Astrocyte (in vitro differentiated cells and primary cell): ENCODE measurements around the gene SCAMP1. TPM values are rescaled to one million over a fixed set of nuclear protein-coding genes. Genes with fewer than 3 reads are reported as not detected.

Experiments used
- DNase-seq: peaks from one replicate; pipeline ENCODE4 v3.0.0-alpha.2; 2010; ENCODE audit warnings: low read depth
- FAIRE-seq: peaks from 2 replicates; lab custom pipeline; 2011; peaks lifted over from hg19 to GRCh38; lab: Jason Lieb, UNC
- H2AFZ ChIP-seq: 2 replicates; pipeline ENCODE4 v1.6.0; 2012; ENCODE audit warnings: low read depth, low read length, inconsistent platforms
- H3K27ac ChIP-seq: 2 replicates; pipeline ENCODE4 v1.5.1; 2011; ENCODE audit warnings: low read depth, low read length, inconsistent platforms
- H3K27me3 ChIP-seq: 2 replicates; pipeline ENCODE4 v1.6.0; 2011; ENCODE audit warnings: low read length, inconsistent platforms; ENCODE audit not compliant: insufficient read depth
- H3K36me3 ChIP-seq: 2 replicates; pipeline ENCODE4 v1.5.1; 2011; ENCODE audit warnings: low read length, inconsistent platforms; ENCODE audit not compliant: insufficient read depth
- H3K4me1 ChIP-seq: 2 replicates; pipeline ENCODE4 v1.5.1; 2011; ENCODE audit warnings: low read length, inconsistent platforms; ENCODE audit not compliant: insufficient read depth
- H3K4me2 ChIP-seq: 2 replicates; pipeline ENCODE4 v1.6.0; 2012; ENCODE audit warnings: low read length, inconsistent platforms
- H3K4me3 ChIP-seq: 2 replicates; pipeline ENCODE4 v1.5.1; 2011; ENCODE audit warnings: low read depth, mild to moderate bottlenecking, low read length, inconsistent platforms; ENCODE audit not compliant: insufficient read depth
- H3K79me2 ChIP-seq: 2 replicates; pipeline ENCODE4 v1.6.0; 2012; ENCODE audit warnings: mild to moderate bottlenecking, low read length, inconsistent platforms; ENCODE audit not compliant: insufficient read depth
- H3K9ac ChIP-seq: 2 replicates; pipeline ENCODE4 v1.6.0; 2012; ENCODE audit warnings: mild to moderate bottlenecking, low read length, inconsistent platforms
- H3K9me3 ChIP-seq: 2 replicates; pipeline ENCODE4 v1.5.1; 2012; ENCODE audit warnings: low read depth, mild to moderate bottlenecking, low read length, inconsistent platforms; ENCODE audit not compliant: insufficient read depth
- H4K20me1 ChIP-seq: 2 replicates; pipeline ENCODE4 v1.6.0; 2012; ENCODE audit warnings: low read length, inconsistent platforms; ENCODE audit not compliant: insufficient read depth
- H3K27ac Mint-ChIP-seq: one replicate; pipeline ENCODE4 v1.8.0; 2021; ENCODE audit warnings: mild to moderate bottlenecking, mixed read lengths; ENCODE audit not compliant: unreplicated experiment
- H3K27me3 Mint-ChIP-seq: one replicate; pipeline ENCODE4 v1.8.0; 2021; ENCODE audit warnings: low read depth, mixed read lengths; ENCODE audit not compliant: unreplicated experiment
- H3K36me3 Mint-ChIP-seq: one replicate; pipeline ENCODE4 v1.8.0; 2021; ENCODE audit warnings: low read depth, mixed read lengths; ENCODE audit not compliant: unreplicated experiment
- H3K4me1 Mint-ChIP-seq: one replicate; pipeline ENCODE4 v1.8.0; 2021; ENCODE audit warnings: low read depth, mixed read lengths; ENCODE audit not compliant: unreplicated experiment
- H3K4me3 Mint-ChIP-seq: one replicate; pipeline ENCODE4 v1.8.0; 2021; ENCODE audit warnings: mild to moderate bottlenecking, moderate library complexity, mixed read lengths; ENCODE audit not compliant: unreplicated experiment
- H3K9me3 Mint-ChIP-seq: one replicate; pipeline ENCODE4 v1.8.0; 2021; ENCODE audit warnings: mild to moderate bottlenecking, mixed read lengths; ENCODE audit not compliant: unreplicated experiment
- CTCF ChIP-seq: IDR thresholded peaks from 2 replicates; pipeline ENCODE4 v1.5.1; 2011; ENCODE audit warnings: low read depth, mild to moderate bottlenecking, inconsistent platforms, low read length, moderate library complexity; ENCODE audit not compliant: insufficient read depth
- EZH2 ChIP-seq: IDR thresholded peaks from 2 replicates; pipeline ENCODE4 v1.6.1; 2012; ENCODE audit warnings: mild to moderate bottlenecking, low read length, inconsistent platforms; ENCODE audit not compliant: insufficient read depth
- total RNA-seq: library from RNA; stranded (reverse); gene quantifications from 2 replicates; pipeline ENCODE4 v1.2.1, GENCODE V29; 2021

SCAMP1 gene
- total RNA-seq, 1 donor from 2014 or later, result 52.6 TPM

DNA sequence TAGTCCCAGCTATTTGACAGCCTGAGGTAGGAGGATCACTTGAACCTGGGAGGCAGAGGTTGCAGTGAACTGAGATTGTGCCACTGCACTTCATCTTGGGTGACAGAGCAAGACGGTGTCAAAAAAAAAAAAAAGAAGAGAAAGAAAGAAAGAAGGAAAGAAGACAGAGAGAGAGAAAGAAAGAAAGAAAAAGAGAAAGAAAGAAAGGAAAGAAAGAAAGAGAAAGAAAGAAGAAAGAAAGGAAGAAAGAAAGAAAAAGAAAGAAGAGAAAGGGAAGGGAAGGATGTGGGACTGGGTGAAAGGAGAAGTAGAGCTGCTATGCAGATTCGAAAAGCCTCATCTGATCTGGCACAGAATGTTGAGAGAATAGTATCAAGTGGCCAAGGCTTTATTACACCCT, 23.7 kb upstream of the SCAMP1 start:
- DNase-seq, result no peak
- no peak overlapping the region for H3K27ac ChIP-seq
- FAIRE-seq, result no peak
- no peaks in the 10 kb centered on the region for H3K36me3 ChIP-seq
- H3K4me3 ChIP-seq, result no peak overlapping the region
- peaks cover 7% of the 10 kb centered on the region for H3K9me3 ChIP-seq
- peaks cover 1% of the 10 kb centered on the region for H3K27me3 Mint-ChIP-seq
- peaks cover 11% of the 10 kb centered on the region for H3K9me3 Mint-ChIP-seq
- H3K4me1 Mint-ChIP-seq, result peaks cover 9% of the 10 kb centered on the region
- no peak overlapping the region for H3K9ac ChIP-seq
- H2AFZ ChIP-seq, result no peak overlapping the region
- no peaks in the 10 kb centered on the region for H4K20me1 ChIP-seq
- H3K27me3 ChIP-seq, result no peaks in the 10 kb centered on the region
- no peak overlapping the region for H3K4me3 Mint-ChIP-seq
- H3K4me1 ChIP-seq, result no peaks in the 10 kb centered on the region
- no peak for TF ChIP-seq CTCF
- no peak for TF ChIP-seq EZH2
- no peak overlapping the region for H3K27ac Mint-ChIP-seq
- H3K79me2 ChIP-seq, result no peaks in the 10 kb centered on the region
- H3K4me2 ChIP-seq, result no peak overlapping the region
- H3K36me3 Mint-ChIP-seq, result peaks cover 9% of the 10 kb centered on the region

- Histone ChIP-seq H3K4me3 (no peak overlapping the region), H2AFZ (no peak overlapping the region), H3K9ac (no peak overlapping the region), H3K9me3 (peaks cover 7% of the 10 kb centered on the region), H4K20me1 (no peaks in the 10 kb centered on the region), H3K27ac (no peak overlapping the region), H3K4me1 (no peaks in the 10 kb centered on the region), H3K27me3 (no peaks in the 10 kb centered on the region), H3K79me2 (no peaks in the 10 kb centered on the region), H3K36me3 (no peaks in the 10 kb centered on the region), H3K4me2 (no peak overlapping the region)
- H3K36me3 Mint-ChIP-seq, result peaks cover 9% of the 10 kb centered on the region
- FAIRE-seq (no peak), DNase-seq (no peak)
- peaks cover 1% of the 10 kb centered on the region for H3K27me3 Mint-ChIP-seq
- H3K4me3 Mint-ChIP-seq, result no peak overlapping the region
- H3K27ac Mint-ChIP-seq, result no peak overlapping the region
- H3K4me1 Mint-ChIP-seq, result peaks cover 7% of the 10 kb centered on the region
- peaks cover 11% of the 10 kb centered on the region for H3K9me3 Mint-ChIP-seq
- no peak for TF ChIP-seq CTCF
- TF ChIP-seq EZH2, result no peak
These were observed 20.6 kb upstream of the SCAMP1 start for GRCh38 chr5:78339617-78340436.

- Mint-ChIP-seq H3K27ac (no peak overlapping the region), H3K9me3 (peaks cover 9% of the 10 kb centered on the region), H3K36me3 (peaks cover 8% of the 10 kb centered on the region), H3K4me3 (no peak overlapping the region), H3K27me3 (peaks cover 1% of the 10 kb centered on the region), H3K4me1 (peaks cover 11% of the 10 kb centered on the region)
- Histone ChIP-seq H3K4me1 (peaks cover 6% of the 10 kb centered on the region), H3K4me2 (no peak overlapping the region), H3K9me3 (peaks cover 7% of the 10 kb centered on the region), H3K4me3 (no peak overlapping the region), H3K9ac (no peak overlapping the region), H3K27ac (no peak overlapping the region), H3K79me2 (no peaks in the 10 kb centered on the region), H4K20me1 (no peaks in the 10 kb centered on the region), H2AFZ (no peak overlapping the region), H3K36me3 (no peaks in the 10 kb centered on the region), H3K27me3 (no peaks in the 10 kb centered on the region)
- FAIRE-seq (no peak), DNase-seq (no peak)
- TF ChIP-seq CTCF, result no peak
- TF ChIP-seq EZH2, result no peak
These were observed 19.0 kb upstream of the SCAMP1 start for GRCh38 chr5:78341440-78341839.
